ENCODE results near the gene TNFAIP8.

Gene TNFAIP8

DNA sequence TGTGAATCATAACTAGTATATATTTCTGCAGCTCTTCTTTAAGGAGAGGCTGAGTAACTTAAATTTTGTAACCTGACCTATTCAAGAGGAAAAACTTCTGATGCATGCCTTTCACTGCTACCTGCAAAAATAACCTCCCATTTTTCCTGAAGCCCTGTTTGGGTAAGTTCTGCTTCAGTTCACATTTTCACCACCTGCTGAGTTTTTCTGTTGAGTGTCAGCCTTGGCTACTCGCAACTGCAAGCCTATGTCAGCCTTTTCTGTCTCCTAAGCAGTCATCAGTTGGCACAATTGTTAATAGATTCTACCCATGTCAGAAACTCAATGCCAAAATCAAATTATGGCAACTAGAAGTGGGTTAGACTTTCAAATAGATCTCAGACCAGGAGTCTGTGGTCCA lies 8.2 kb upstream of the TNFAIP8 start:
- no CpG with 5 or more reads among the region's 1 CpG for WGBS (ENCODE audit: extremely low coverage, insufficient coverage, insufficient read length)
- H3K14ac ChIP-seq (ENCODE audit: low read length), result no peak overlapping the region
- H2BK5ac ChIP-seq (ENCODE audit: low read depth, low read length, poor library complexity), result no peak overlapping the region
- H4K12ac ChIP-seq (ENCODE audit: low read depth, low read length), result no peak overlapping the region
- H3K79me1 ChIP-seq (ENCODE audit: low read length), result no peaks in the 10 kb centered on the region
- H3K4ac ChIP-seq (ENCODE audit: low read depth, low read length), result no peak overlapping the region
- peaks cover 0 to 4% of the 10 kb centered on the region in 2 experiments for H3K4me1 ChIP-seq (ENCODE audit: control insufficient read depth in 1 of 2, insufficient read depth in 2 of 2, low read length in 2 of 2)
- H4K91ac ChIP-seq (ENCODE audit: low read depth, low read length), result no peak overlapping the region
- H3K36me3 ChIP-seq (ENCODE audit: control insufficient read depth in 1 of 2, insufficient read depth in 2 of 2, low read length in 2 of 2), result peaks cover 0 to 2% of the 10 kb centered on the region in 2 experiments
- no peak overlapping the region for H3K27ac ChIP-seq (ENCODE audit: low read depth, low read length)
- no peak for DNase-seq
- H2BK120ac ChIP-seq (ENCODE audit: insufficient read depth, low read length, poor library complexity), result no peak overlapping the region
- no peaks in the 10 kb centered on the region for H3K9me3 ChIP-seq (ENCODE audit: insufficient read depth, low read depth, low read length)
- H3K18ac ChIP-seq (ENCODE audit: low read length), result no peak overlapping the region
- H3K4me2 ChIP-seq (ENCODE audit: low read length), result no peak overlapping the region
- H3K79me2 ChIP-seq (ENCODE audit: control insufficient read depth, insufficient read depth, low read length, poor library complexity), result no peaks in the 10 kb centered on the region
- no peak overlapping the region for H2AK5ac ChIP-seq (ENCODE audit: low read length)
- no peak overlapping the region for H2AFZ ChIP-seq (ENCODE audit: insufficient read depth, low read length, poor library complexity)
- no peak overlapping the region for H2BK12ac ChIP-seq (ENCODE audit: low read length)
- no peak overlapping the region for H4K8ac ChIP-seq (ENCODE audit: low read depth, low read length)
- no peak overlapping the region for H3K4me3 ChIP-seq (ENCODE audit: low read depth, low read length)
- H3K23ac ChIP-seq (ENCODE audit: low read length), result no peak overlapping the region
- H3K9ac ChIP-seq (ENCODE audit: low read length), result no peak overlapping the region
- H3K27me3 ChIP-seq (ENCODE audit: insufficient read depth, low read length), result no peaks in the 10 kb centered on the region

DNA sequence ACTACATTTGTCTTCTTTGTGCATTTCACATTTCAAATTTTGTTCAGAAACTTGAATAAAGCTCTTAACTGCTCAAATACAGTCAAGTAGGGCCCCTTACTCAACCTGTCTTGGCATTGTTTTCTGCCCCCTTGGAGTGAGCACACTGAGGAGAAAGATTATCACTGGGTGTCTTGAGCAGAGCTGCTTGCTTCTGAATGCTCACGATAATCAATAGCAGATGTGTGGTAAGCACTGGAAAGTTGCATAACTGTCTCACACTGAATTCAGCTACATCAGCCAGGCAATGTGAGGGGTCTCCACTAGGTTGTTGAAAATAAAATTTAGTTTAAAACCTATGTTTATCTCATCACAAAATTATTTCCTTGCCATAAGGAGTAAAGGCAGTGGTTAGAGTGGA lies 7.8 kb upstream of the TNFAIP8 start:
- H2AK5ac ChIP-seq (ENCODE audit: low read length), result no peak overlapping the region
- no peak overlapping the region for H2BK12ac ChIP-seq (ENCODE audit: low read length)
- no peak overlapping the region for H3K4me2 ChIP-seq (ENCODE audit: low read length)
- H3K18ac ChIP-seq (ENCODE audit: low read length), result no peak overlapping the region
- no peaks in the 10 kb centered on the region for H3K79me2 ChIP-seq (ENCODE audit: control insufficient read depth, insufficient read depth, low read length, poor library complexity)
- H3K27me3 ChIP-seq (ENCODE audit: insufficient read depth, low read length), result no peaks in the 10 kb centered on the region
- WGBS (ENCODE audit: extremely low coverage, insufficient coverage, insufficient read length), result no CpG with 5 or more reads among the region's 1 CpG
- H2BK5ac ChIP-seq (ENCODE audit: low read depth, low read length, poor library complexity), result no peak overlapping the region
- no peak overlapping the region for H4K8ac ChIP-seq (ENCODE audit: low read depth, low read length)
- no peaks in the 10 kb centered on the region for H3K79me1 ChIP-seq (ENCODE audit: low read length)
- peaks cover 0 to 4% of the 10 kb centered on the region in 2 experiments for H3K4me1 ChIP-seq (ENCODE audit: control insufficient read depth in 1 of 2, insufficient read depth in 2 of 2, low read length in 2 of 2)
- no peak overlapping the region for H2AFZ ChIP-seq (ENCODE audit: insufficient read depth, low read length, poor library complexity)
- H3K9me3 ChIP-seq (ENCODE audit: insufficient read depth, low read depth, low read length), result no peaks in the 10 kb centered on the region
- H4K12ac ChIP-seq (ENCODE audit: low read depth, low read length), result no peak overlapping the region
- H3K4me3 ChIP-seq (ENCODE audit: low read depth, low read length), result no peak overlapping the region
- H3K9ac ChIP-seq (ENCODE audit: low read length), result no peak overlapping the region
- no peak for DNase-seq
- no peak overlapping the region for H3K4ac ChIP-seq (ENCODE audit: low read depth, low read length)
- H3K14ac ChIP-seq (ENCODE audit: low read length), result no peak overlapping the region
- H3K36me3 ChIP-seq (ENCODE audit: control insufficient read depth in 1 of 2, insufficient read depth in 2 of 2, low read length in 2 of 2), result peaks cover 0 to 2% of the 10 kb centered on the region in 2 experiments
- H2BK120ac ChIP-seq (ENCODE audit: insufficient read depth, low read length, poor library complexity), result no peak overlapping the region
- H3K27ac ChIP-seq (ENCODE audit: low read depth, low read length), result no peak overlapping the region
- no peak overlapping the region for H4K91ac ChIP-seq (ENCODE audit: low read depth, low read length)
- no peak overlapping the region for H3K23ac ChIP-seq (ENCODE audit: low read length)

DNA sequence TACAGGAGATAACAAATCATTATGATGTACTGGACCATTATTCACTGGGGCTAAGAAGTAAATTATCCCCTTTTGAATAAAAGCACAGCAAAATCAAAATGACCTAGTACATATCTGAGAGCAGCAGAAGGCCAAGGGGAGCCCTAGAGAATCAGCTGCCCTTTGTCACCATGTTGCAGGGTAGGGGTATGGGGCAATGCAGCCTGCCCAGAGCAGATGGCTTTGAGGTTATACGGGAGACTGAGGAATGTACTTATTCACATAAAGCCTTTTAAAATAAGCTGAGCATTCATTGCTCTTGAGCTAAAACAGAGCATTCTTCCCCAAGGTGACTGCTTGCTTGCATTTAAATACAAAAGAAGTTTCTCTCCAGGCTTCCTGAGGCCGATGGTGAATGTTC lies 2.6 kb upstream of the TNFAIP8 start:
- no peak overlapping the region for H2AK5ac ChIP-seq (ENCODE audit: low read length)
- H4K8ac ChIP-seq (ENCODE audit: low read depth, low read length), result no peak overlapping the region
- no peak overlapping the region for H2BK120ac ChIP-seq (ENCODE audit: insufficient read depth, low read length, poor library complexity)
- H3K14ac ChIP-seq (ENCODE audit: low read length), result no peak overlapping the region
- no peak overlapping the region for H2AFZ ChIP-seq (ENCODE audit: insufficient read depth, low read length, poor library complexity)
- no peak overlapping the region for H3K9ac ChIP-seq (ENCODE audit: low read length)
- H3K4me2 ChIP-seq (ENCODE audit: low read length), result no peak overlapping the region
- H4K12ac ChIP-seq (ENCODE audit: low read depth, low read length), result no peak overlapping the region
- H2BK5ac ChIP-seq (ENCODE audit: low read depth, low read length, poor library complexity), result no peak overlapping the region
- H3K9me3 ChIP-seq (ENCODE audit: insufficient read depth, low read depth, low read length), result no peaks in the 10 kb centered on the region
- DNase-seq, result peak in 1 of 2 donors; percentile 47
- H3K4ac ChIP-seq (ENCODE audit: low read depth, low read length), result no peak overlapping the region
- H3K18ac ChIP-seq (ENCODE audit: low read length), result no peak overlapping the region
- H3K79me2 ChIP-seq (ENCODE audit: control insufficient read depth, insufficient read depth, low read length, poor library complexity), result peaks cover 6% of the 10 kb centered on the region
- no peak overlapping the region for H3K23ac ChIP-seq (ENCODE audit: low read length)
- H4K91ac ChIP-seq (ENCODE audit: low read depth, low read length), result no peak overlapping the region
- H3K79me1 ChIP-seq (ENCODE audit: low read length), result peaks cover 11% of the 10 kb centered on the region
- peaks cover 7 to 19% of the 10 kb centered on the region in 2 experiments for H3K4me1 ChIP-seq (ENCODE audit: control insufficient read depth in 1 of 2, insufficient read depth in 2 of 2, low read length in 2 of 2)
- H3K27ac ChIP-seq (ENCODE audit: low read depth, low read length), result no peak overlapping the region
- H3K4me3 ChIP-seq (ENCODE audit: low read depth, low read length), result no peak overlapping the region
- H3K36me3 ChIP-seq (ENCODE audit: control insufficient read depth in 1 of 2, insufficient read depth in 2 of 2, low read length in 2 of 2), result no peaks in the 10 kb centered on the region
- no CpG with 5 or more reads among the region's 2 CpGs for WGBS (ENCODE audit: extremely low coverage, insufficient coverage, insufficient read length)
- no peaks in the 10 kb centered on the region for H3K27me3 ChIP-seq (ENCODE audit: insufficient read depth, low read length)
- H2BK12ac ChIP-seq (ENCODE audit: low read length), result no peak overlapping the region

DNA sequence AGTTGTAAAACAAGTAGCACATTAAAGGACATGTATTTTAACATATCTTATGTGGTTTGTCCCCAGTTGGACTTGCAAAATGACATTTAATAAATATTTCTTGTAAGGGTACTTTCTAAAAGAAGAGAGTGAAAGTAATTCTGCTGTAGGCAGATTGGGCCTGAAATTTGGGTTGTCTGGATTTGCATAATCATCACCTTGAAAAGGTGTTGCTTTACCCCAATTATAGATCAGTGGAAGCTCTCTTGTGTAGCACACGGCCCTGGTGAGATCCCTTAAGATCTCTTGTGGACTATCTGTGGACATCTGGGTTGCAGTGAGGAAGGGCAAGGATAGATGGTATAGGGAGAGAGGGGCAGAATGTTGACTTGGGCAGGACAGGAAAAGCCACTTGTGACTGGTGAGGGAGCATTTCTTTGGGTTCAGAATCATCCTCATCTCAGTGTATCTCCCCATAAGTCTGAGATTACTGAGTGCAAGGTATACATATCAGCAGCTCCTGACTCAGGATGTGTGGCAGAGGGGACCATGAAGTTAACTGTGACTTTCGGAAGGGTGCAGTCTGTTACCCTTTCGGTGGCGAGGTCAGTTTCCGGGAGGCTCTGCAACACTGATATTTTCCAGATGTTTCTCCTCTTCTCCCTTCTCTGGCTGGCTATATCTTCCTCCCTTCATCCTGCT lies 2.0 kb upstream of the TNFAIP8 start:
- no peaks in the 10 kb centered on the region for H3K27me3 ChIP-seq (ENCODE audit: insufficient read depth, low read length)
- H3K4me2 ChIP-seq (ENCODE audit: low read length), result peak overlapping the region; percentile 3
- DNase-seq, result no peak
- H3K4ac ChIP-seq (ENCODE audit: low read depth, low read length), result no peak overlapping the region
- H3K27ac ChIP-seq (ENCODE audit: low read depth, low read length), result peak overlapping the region; percentile 3
- no peak overlapping the region for H4K8ac ChIP-seq (ENCODE audit: low read depth, low read length)
- H3K18ac ChIP-seq (ENCODE audit: low read length), result peak overlapping the region; percentile 16
- H2AK5ac ChIP-seq (ENCODE audit: low read length), result no peak overlapping the region
- H3K14ac ChIP-seq (ENCODE audit: low read length), result no peak overlapping the region
- no CpG with 5 or more reads among the region's 5 CpGs for WGBS (ENCODE audit: extremely low coverage, insufficient coverage, insufficient read length)
- H3K4me3 ChIP-seq (ENCODE audit: low read depth, low read length), result no peak overlapping the region
- peaks cover 7 to 21% of the 10 kb centered on the region in 2 experiments for H3K4me1 ChIP-seq (ENCODE audit: control insufficient read depth in 1 of 2, insufficient read depth in 2 of 2, low read length in 2 of 2)
- peak overlapping the region; percentile 10 for H4K91ac ChIP-seq (ENCODE audit: low read depth, low read length)
- H2BK120ac ChIP-seq (ENCODE audit: insufficient read depth, low read length, poor library complexity), result peak overlapping the region; percentile 44
- H4K12ac ChIP-seq (ENCODE audit: low read depth, low read length), result no peak overlapping the region
- peaks cover 11% of the 10 kb centered on the region for H3K79me1 ChIP-seq (ENCODE audit: low read length)
- no peak overlapping the region for H3K23ac ChIP-seq (ENCODE audit: low read length)
- no peaks in the 10 kb centered on the region for H3K36me3 ChIP-seq (ENCODE audit: control insufficient read depth in 1 of 2, insufficient read depth in 2 of 2, low read length in 2 of 2)
- peak overlapping the region; percentile 55 for H2BK5ac ChIP-seq (ENCODE audit: low read depth, low read length, poor library complexity)
- no peak overlapping the region for H3K9ac ChIP-seq (ENCODE audit: low read length)
- H2AFZ ChIP-seq (ENCODE audit: insufficient read depth, low read length, poor library complexity), result no peak overlapping the region
- H3K79me2 ChIP-seq (ENCODE audit: control insufficient read depth, insufficient read depth, low read length, poor library complexity), result peaks cover 6% of the 10 kb centered on the region
- H3K9me3 ChIP-seq (ENCODE audit: insufficient read depth, low read depth, low read length), result no peaks in the 10 kb centered on the region
- H2BK12ac ChIP-seq (ENCODE audit: low read length), result peak overlapping the region; percentile 88
